ENCODE measurements around the gene RAB26.
"Not testable (repeated sequence)": the region's sequence is repeated elsewhere in the genome, so short reads cannot be mapped to it uniquely, and the experiment has no call there.

The RAB26 gene

DNA sequence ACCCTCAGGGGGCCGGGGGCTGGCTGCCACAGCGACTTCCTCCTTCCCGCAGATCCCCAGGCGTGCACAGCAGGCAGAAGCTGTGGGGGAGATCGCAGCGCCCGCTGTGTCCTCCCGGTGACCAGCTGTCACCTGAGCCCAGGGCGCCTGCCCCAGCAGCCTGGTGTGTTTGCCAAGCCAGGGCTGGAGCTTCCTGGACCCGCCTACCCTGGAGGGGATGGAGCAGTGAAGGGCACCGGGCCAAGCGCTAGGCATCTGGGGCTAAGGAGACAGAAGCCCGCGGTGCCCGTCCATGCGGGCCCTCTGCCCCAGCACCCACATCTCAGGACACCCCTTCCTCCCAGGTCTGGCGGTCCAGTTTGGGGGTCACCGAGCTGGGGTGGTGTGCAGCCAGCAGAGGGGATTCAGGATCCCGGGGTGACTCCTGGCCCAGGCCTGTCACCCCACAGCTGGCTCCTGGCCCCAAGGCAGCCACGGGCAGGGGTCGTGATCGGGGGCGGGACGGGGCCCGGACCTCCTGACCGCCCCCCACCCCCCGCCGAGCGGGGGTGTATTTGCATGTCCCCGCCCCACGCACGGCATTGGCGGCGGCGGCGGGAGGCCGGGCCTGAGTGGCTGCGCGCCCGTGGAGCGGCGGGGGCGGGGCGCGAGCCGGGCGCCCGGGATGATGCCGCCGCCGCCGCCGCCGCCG is at the start of gene RAB26:
TSS of gene RAB26 (plus strand) at position 645 of the 691 bp plus-strand sequence. CDS start 159 bp downstream, outside the sequence.
- no peak for DNase-seq (ENCODE audit: low read depth in 4 of 4, low spot score in 1 of 4)

DNA sequence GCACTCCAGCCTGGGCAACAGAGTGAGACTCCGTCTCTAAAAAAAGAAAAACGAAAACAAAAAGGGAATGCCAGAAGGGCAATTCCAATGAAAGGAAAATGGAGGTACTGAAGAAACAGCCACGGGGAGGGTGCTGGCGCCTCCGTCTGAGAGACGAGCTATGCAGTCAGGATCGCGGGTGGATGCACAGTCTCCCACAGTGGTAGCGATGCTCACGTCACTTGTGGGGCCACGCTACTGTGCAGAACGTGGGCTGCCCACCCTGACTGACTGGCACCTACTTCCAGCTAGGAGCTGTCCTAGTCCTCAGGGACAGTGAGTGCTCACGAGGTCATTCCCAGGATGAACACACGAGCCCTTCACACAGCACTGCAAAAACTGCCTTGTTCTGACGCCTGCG is 46.8 kb upstream of the RAB26 start:
- DNase-seq (ENCODE audit: low read depth in 4 of 4, low spot score in 1 of 4): not testable (repeated sequence)

GRCh38 chr16:2102471-2102870 is 46.0 kb upstream of the RAB26 start:
- DNase-seq (ENCODE audit: low read depth in 4 of 4, low spot score in 1 of 4): no peak

- DNase-seq (ENCODE audit: low read depth in 4 of 4, low spot score in 1 of 4): not testable (repeated sequence)
Observed at GRCh38 chr16:2104464-2104863, 44.0 kb upstream of the RAB26 start.

- DNase-seq (ENCODE audit: low read depth in 4 of 4, low spot score in 1 of 4): not testable (repeated sequence)
Observed at GRCh38 chr16:2105291-2105690, 43.1 kb upstream of the RAB26 start.

GRCh38 chr16:2105769-2106168 is 42.7 kb upstream of the RAB26 start:
- DNase-seq (ENCODE audit: low read depth in 4 of 4, low spot score in 1 of 4): not testable (repeated sequence)

GRCh38 chr16:2106211-2106610 is 42.2 kb upstream of the RAB26 start:
- DNase-seq (ENCODE audit: low read depth in 4 of 4, low spot score in 1 of 4): not testable (repeated sequence)

DNA sequence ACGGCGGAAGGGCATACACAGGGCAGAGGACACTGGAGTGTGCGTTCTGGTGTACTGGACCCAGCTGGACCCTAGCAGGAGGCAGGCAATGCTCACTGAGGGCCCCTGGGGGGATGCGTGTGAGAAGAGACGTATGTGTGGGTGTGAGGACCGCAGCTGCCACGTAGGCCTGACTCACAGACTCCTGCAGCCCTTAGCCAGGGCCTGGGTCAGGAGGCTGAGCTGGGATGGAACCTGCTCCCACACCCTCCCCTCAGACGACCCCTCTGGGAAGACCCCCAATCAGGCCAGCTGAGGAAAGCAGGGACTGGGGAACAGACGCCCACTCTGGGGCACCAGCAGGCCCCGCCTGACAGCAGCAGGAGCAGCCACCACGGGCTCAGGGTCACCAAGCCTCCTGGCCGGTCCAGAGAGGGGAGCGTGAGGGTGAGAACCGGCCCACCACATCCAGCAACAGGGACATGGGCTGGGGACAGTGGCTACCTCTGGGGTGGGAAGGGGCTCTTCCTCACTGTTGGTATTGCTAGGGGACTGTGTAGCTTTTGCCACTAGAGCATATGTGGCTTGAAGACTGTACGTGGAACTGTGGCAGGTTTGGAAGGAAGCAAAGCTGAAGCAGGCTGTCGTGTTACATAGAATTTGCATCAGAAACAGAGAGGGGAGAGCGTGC is 41.2 kb upstream of the RAB26 start:
- DNase-seq (ENCODE audit: low read depth in 4 of 4, low spot score in 1 of 4): not testable (repeated sequence)

DNA sequence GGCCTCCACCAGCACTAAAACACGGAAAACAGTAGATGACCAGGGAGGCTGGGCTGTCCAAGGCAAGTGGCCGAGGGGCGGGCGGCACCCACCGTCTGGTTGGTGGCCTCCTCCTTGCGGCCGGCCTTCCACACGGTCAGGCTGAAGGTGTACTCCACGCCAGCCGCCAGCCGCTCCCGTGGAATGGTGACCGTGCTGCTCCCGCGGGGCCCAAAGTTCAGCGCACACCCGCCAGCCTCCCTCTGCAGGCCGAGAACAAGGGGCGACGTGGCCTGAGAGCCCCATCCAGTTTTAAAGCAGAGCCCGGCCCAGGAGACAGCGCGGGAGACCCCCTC is 40.7 kb upstream of the RAB26 start:
- DNase-seq (ENCODE audit: low read depth in 4 of 4, low spot score in 1 of 4): not testable (repeated sequence)

DNA sequence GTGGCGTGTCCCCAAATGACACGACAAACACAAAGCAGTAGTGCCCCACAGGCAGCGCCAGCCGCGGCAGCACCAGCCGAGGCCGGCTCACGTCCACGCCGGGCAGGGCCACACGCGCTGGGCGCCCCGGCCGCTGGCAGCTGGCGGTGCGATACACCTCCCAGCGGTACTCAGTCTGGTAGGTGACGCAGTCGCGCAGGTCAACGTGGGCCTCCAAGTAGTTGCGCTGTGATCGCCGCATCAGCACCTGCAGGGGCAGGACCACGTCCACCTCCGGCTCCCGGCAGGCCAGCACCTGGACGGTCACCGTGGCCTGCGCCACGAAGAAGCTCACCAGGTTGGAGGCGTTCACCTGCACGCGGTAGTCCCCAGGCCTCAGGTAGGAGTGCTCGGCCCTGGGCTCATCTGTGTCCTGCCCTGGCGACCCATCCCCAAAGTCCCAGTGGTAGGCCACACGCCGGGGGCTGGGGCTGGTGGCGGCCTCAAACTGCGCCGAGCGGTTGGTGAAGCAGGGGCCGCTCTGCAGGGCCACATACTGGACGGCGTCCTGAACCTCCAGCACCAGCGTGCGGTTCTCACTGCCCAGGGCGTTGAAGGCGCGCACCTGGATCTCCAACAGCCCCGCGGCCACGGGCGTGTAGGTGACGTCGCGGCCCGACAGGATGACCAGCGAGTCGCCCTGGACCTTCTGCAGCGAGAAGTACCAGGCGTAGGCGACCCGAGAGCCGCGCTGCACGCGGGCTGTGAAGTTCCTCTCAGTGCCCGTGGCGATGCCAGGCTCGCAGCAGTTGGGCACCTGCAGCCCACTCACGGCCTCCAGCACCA is 39.8 kb upstream of the RAB26 start:
- not testable (repeated sequence) for DNase-seq (ENCODE audit: low read depth in 4 of 4, low spot score in 1 of 4)

DNA sequence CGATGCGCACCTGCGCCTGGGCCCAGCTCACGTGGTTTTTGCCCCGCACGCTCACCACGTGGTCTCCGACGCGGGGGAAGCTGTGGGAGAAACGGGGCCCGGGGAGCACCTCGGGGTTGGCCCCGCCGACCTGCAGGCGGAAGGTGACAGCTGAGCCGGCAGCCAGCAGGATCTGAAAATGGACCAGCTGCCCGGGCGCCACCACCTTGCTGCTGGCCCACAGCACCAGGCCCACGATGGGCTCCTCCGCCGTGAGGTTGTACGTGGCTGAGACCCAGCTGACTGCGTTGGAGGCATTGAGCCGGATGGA is 39.2 kb upstream of the RAB26 start:
- DNase-seq (ENCODE audit: low read depth in 4 of 4, low spot score in 1 of 4): not testable (repeated sequence)

- DNase-seq (ENCODE audit: low read depth in 4 of 4, low spot score in 1 of 4): not testable (repeated sequence)
Observed at GRCh38 chr16:2109872-2110271, 38.6 kb upstream of the RAB26 start.

DNA sequence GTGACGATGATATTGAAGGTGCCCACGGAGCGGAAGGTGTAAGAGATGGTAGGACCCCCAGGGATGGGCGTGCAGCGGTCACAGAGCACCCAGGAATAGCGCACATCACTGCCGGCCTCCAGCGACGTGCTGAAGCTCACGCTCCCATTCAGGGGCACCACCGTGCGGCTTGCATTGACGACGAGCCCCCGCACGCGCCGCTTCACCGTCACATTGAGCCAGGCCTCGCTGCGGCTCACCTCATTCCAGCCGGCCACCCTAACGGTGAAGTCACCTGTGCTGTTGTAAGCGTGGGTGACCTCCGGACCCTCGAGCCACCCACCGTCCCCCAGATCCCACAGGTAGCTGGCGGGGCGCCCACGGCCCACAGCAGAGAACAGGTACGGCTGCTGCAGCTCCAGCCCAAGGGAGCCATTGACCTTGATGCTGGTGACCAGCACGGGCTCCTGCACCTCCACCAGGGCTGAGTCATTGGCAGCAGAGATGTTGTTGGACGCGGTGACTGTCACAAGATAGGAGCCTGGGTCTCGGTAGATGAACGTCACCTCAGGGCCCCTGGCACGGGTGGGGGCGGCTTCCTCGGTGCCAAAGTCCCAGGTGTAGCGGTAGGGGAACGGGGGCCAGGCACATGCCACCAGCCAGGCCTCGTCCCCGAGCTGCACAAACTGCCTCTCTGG is 38.0 kb upstream of the RAB26 start:
- not testable (repeated sequence) for DNase-seq (ENCODE audit: low read depth in 4 of 4, low spot score in 1 of 4)

DNA sequence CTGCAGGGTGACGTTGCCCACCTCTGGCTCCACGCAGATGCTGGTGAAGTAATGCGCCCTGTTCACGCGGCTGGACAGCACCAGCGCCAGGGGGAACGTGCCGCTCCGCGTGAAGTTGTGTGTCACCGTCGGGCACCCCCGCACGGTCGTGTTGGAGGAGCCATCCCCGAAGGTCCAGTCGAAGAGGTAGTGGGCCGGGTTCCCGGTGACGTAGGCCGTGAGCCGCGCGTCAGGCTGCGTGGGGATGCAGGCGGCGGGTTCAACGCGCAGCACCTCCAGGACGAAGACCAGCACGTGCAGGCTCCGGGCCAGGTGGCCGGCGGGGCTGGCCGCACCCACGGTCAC is 37.4 kb upstream of the RAB26 start:
- not testable (repeated sequence) for DNase-seq (ENCODE audit: low read depth in 4 of 4, low spot score in 1 of 4)

GRCh38 chr16:2111412-2112335 is 36.8 kb upstream of the RAB26 start:
- not testable (repeated sequence) for DNase-seq (ENCODE audit: low read depth in 4 of 4, low spot score in 1 of 4)

DNA sequence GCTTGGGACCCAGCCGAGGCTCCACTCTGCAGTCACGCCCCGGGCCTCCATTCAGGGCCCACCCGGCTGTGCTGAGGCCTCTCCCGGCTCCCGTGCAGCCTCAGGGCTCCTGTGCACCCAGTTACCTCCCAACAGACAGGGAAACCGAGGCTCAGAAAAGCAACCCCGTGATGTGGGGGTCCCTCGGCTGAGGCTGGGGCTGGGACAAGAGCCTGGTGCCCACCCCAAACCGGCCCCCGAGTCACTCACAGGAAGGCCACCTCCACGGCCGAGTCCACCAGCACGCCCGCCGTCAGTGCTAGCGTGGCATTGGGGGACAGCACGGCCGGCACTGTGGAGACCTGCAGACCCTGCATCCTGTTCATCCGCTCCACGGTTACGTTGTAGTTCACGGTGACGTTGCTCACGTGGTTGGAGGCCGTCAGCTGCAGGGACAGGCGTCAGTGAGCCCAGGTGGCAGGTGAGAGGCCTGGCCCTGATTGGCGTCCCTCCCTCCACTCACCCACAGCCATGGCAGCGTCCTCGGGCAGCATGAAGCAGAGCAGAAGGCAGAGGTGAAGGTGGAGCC is 35.8 kb upstream of the RAB26 start:
- not testable (repeated sequence) for DNase-seq (ENCODE audit: low read depth in 4 of 4, low spot score in 1 of 4)

DNA sequence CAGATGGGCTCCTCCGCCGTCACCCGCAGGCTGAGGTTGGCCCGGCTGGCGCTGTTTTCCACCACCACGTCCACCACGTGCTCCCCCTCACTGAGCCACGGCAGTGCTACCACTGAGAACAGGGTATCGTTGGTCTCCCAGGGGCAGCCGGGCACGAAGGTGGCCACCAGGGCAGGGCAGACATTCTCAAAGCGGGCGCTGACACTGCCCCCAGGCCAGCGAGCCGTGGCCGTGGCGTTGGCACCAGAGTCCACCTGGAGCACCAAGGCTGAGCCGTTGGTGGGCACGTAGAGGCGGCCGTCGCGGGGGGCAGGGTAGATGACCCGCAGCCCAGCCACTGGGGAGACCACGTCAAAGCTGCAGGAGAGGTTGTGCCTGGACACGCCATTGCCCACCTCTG is 34.2 kb upstream of the RAB26 start:
- DNase-seq (ENCODE audit: low read depth in 4 of 4, low spot score in 1 of 4): not testable (repeated sequence)

DNA sequence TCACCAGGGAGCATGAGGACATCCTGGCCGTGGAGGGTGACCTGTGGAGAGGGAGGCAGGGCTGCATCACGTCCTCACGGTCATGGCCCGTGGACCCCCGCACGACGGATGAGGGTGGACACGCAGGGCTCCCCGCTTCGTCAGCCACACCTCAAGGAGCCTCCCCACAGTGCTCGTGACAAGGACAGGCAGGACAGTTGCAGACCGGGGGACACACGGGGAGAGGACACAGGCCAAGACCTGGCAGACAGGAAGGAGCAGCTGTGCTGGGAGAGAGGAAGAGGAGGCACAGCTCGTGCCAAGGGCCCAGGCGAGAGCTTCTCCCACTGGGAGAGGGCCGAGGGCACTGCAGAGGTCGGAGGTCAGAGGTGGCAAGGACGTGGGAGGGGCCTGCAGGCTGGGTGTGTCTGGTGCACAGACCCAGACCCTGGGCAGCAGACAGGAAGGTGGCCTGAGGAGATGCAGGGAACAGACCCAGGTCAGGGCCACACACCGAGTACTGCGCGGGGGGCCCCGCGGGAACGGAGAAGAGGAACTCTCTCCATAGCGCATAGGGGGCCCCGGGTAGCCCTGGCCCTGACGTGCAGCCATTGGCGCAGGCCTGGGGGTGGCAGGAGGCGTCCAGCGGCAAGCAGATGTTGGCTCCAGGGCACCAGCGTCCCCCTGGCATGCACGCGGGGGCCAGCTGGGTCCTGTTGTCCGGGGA is 33.4 kb upstream of the RAB26 start:
- DNase-seq (ENCODE audit: low read depth in 4 of 4, low spot score in 1 of 4): not testable (repeated sequence)

- no peak for DNase-seq (ENCODE audit: low read depth in 4 of 4, low spot score in 1 of 4)
Observed at GRCh38 chr16:2115591-2115973, 32.8 kb upstream of the RAB26 start.

- not testable (repeated sequence) for DNase-seq (ENCODE audit: low read depth in 4 of 4, low spot score in 1 of 4)
Observed at GRCh38 chr16:2116428-2116827, 32.0 kb upstream of the RAB26 start.
